H54 (cell line): ENCODE measurements around the gene OTOF.

ENCODE experiments used
- DNase-seq: peaks from one replicate; pipeline ENCODE4 v3.0.0; 2011; ENCODE audit warnings: low spot score, mixed read lengths; ENCODE audit not compliant: insufficient read length
- FAIRE-seq: peaks from 3 replicates; lab custom pipeline; 2011; peaks lifted over from hg19 to GRCh38; lab: Jason Lieb, UNC
- POLR2A ChIP-seq: IDR thresholded peaks from 2 replicates; pipeline ENCODE4 v1.6.1; 2011; ENCODE audit warnings: low read depth, mild to moderate bottlenecking, low read length

Gene OTOF

DNA sequence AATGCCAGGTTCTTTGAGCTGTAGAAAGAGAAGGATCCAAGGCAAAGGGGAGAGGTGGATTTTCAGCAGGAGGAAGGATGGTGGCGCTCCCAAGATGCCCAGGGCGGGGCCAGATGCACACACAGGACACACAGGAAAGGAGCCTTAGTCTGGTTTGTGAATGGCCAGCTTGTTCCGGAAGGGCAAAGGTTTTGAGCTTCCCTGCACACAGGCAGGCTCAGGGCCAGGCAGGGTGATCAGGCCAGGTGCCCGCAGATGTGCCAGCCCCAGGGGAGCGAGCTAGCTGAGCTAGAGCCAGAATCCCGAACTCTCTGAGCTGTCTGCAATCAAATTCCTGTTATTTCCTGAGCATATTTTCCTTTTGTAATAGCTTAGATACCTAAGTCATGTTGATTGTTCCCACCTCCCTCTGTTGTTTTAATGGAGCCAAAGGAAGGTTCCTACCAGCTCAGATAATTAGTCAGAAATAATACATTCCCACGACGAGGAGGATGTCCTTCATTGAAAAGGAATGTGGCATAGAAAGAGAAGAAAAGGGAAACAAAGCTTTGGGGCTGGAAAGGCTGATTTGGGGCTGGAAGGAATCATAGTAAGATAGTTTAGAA lies 13.7 kb upstream of the OTOF start:
- no peak for TF ChIP-seq POLR2A
- no peak for FAIRE-seq
- DNase-seq: no peak

DNA sequence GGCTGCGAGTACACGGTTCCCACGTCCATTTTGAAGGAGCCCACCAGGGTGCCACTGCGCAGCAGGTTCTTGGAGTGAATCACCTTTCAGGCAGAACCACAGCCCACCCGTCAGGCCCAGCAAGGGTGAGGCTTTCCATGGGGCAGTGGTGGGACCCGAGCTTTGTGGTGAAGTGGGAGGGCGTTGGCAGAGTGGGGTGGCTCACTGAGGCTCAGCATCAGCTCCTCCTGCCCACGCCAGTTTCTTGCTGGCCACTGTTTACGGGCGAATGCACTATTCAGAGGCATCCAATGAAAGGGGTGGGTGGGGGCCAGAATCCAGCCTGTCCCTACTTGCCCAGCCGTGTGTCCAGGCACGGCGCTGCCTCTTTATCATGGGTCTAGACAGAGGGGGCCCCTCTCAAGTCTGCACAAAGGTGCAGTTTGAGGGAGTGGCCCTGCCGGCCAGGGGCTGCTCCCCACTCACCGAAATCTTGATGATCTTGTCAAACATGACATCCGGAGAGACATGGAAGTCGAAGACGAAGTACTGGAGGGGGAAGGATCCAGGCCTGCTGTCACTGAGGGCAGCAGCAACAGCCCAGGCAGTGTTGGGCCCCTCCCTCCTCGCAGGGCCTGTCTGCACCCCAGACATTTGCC lies 11.4 kb upstream of the OTOF start:
- no peak for DNase-seq
- no peak for FAIRE-seq
- no peak for TF ChIP-seq POLR2A

DNA sequence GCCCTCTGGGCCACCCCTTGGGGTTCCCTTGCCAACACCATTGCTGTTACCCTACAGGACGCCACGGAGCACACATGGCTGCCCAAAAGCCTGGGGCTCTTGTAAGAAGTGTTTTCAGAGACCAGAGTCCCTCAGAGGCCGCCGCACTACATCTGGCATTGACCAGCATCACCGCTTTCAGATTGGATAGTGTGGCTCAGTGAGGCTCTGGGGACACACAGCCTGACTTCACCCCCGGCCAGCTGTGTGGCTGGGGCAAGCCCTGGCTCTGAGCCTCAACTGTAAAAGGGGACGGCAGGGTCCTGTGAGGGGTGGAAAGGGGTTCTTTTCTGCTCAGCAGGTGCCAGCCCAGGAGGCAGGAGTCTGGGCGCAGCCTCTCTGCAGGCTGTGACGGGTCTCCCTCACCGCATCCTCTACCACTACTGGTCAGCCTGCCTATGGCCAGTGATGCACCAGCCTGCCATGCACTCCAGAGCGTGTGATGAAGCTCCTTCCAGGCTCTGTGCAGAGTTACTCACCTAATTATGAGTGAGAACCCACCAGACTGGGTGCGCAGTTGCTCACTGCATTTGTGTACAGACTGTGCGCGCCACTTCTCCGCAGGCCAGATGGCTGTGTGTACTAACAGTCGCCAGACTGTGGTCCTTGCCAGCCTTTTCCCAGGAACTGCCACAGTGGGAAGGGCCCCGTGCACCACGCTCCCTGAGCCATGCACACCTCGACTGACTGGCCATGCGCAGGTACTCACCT lies 10.7 kb upstream of the OTOF start:
- no peak for TF ChIP-seq POLR2A
- FAIRE-seq: no peak
- DNase-seq: no peak

DNA sequence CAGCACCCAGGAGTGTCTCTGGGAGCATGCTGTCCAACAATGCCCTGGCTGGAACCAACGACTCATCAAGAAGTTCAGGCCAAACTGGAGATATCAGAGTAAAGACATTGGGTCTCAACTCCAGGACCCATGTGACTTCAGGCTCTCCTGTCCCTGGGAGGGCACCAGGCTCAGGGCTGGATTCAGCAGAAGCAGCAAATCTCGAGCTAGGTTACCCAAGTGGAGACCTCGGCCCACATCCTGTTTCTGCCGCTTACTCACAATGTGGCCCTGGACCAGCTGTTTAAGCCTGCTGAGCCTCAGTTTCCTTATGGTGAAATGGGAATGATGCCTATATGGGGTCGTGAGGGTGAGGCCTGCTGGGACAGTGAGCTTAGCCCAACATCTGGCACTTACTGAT lies 9.3 kb upstream of the OTOF start:
- FAIRE-seq (no peak), DNase-seq (no peak)
- no peak for TF ChIP-seq POLR2A

GRCh38 chr2:26486789-26487188 lies 8.9 kb upstream of the OTOF start:
- DNase-seq (no peak), FAIRE-seq (no peak)
- no peak for TF ChIP-seq POLR2A

DNA sequence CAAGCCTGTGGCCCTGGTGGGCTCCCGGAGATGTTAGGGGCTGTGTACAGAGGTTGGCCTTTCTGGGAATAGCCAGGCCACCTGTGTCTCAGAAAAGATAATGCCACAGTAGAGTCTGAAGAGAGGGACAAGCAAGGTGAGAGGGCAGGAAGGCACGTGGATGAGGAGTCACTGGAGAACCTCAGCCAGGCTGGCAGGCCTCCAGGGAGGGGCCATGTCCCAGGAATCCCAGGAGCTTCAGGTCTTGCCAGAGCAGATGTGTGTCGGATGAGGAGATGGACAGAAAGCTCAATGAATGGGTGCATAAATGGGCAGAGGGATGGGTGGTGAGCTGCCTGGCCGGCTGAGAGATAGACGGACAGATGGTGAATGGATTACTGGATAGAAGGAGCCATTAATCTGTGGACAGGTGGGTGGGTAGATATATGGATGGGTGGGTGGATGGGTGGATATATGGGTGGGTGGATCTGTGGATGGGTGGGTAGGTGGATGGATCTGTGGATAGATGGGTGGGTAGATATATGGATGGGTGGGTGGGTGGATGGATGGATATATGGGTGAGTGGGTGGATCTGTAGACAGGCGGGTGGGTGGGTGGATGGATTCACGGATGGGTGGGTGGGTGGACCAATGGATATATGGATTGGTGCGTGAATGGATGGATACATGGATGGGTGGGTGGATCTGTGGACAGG lies 7.9 kb upstream of the OTOF start:
- FAIRE-seq: no peak
- DNase-seq: no peak
- TF ChIP-seq POLR2A: no peak

DNA sequence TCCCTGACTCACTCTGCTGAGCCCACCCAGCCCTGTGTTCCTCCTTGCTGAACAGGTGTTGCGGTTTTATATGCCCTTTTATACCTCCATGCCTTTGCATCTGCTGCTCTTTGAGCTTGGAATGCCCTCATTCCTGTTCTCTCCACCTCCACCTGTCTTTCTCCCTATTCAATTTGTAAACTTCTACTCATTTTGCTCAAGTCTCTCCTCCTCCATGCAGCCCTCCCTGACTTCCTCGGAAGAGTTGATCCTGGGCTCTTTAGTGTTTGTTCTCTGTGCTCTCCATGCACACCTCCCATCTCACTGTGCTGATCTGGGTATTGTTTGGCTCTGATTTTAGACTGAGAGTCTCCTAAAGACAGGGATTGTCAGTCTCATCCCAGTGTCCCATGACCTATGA lies 7.2 kb upstream of the OTOF start:
- no peak for TF ChIP-seq POLR2A

DNA sequence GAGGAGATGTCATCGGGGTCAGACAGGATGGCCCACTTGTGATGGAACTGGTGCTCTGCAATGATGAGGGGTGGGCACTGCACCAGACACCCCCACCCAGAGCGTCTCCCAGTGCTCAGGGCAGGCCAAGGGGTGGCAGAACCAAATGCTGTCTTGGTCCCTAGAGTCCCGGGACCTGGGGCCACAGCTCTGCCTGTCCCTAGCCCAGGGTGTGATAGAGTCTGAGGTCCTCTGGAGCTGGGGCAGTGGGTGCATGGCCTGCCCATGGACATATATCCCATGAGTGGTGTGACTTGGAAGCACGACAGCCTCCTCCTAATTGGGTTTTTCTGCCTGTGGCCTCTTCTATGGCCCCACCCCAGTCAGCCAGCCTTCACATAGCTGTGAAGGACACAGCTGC lies 6.7 kb upstream of the OTOF start:
- TF ChIP-seq POLR2A: no peak
- DNase-seq (no peak), FAIRE-seq (no peak)

More for the DNA sequence above, 7.2 kb upstream of the OTOF start:
- DNase-seq (no peak), FAIRE-seq (no peak)

GRCh38 chr2:26483957-26484565 lies 6.1 kb upstream of the OTOF start:
- no peak for FAIRE-seq

GRCh38 chr2:26483516-26483915 lies 5.6 kb upstream of the OTOF start:
- no peak for FAIRE-seq
- no peak for TF ChIP-seq POLR2A
- no peak for DNase-seq

More at GRCh38 chr2:26483957-26484565, 6.1 kb upstream of the OTOF start:
- TF ChIP-seq POLR2A: no peak
- DNase-seq: no peak

- DNase-seq (no peak), FAIRE-seq (no peak)
- TF ChIP-seq POLR2A: no peak
These were observed 5.1 kb upstream of the OTOF start for GRCh38 chr2:26483027-26483326.

DNA sequence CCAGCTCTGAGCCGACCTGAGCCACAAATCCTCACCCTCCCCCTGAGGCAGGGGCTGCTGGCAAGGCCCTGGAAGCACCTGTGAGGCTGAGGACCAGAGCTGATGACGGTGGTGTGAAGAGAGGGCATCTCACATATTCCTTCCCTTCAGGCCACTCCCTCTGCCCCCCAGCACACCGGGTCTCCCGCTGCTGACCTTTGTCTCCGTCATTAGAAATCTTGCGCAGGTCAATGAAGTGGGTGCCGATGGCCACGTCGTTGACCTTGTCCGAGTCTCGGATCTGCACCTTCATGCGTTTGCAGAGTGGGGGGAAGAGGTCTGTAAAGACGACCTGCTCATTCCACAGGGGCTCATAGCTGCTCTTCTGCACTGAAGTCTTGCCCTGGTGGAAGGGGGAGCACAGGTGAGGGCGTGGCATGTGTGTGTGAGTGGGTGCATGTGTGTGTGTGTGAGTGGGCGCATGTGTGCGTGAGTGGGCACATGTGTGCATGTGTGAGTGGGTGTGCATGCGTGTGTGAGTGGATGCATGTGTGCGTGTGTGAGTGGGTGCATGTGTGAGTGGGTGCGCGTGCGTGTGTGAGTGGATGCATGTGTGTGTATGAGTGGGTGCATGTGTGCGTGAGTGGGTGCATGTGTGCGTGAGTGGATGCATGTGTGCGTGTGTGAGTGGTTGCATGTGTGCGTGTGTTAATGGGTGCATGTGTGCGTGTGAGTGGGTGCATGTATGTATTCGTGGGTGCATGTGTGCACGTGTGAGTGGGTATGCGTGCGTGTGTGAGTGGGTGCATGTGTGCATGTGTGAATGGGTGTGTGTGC lies 4.5 kb upstream of the OTOF start:
- no peak for FAIRE-seq
- DNase-seq: no peak
- no peak for TF ChIP-seq POLR2A

DNA sequence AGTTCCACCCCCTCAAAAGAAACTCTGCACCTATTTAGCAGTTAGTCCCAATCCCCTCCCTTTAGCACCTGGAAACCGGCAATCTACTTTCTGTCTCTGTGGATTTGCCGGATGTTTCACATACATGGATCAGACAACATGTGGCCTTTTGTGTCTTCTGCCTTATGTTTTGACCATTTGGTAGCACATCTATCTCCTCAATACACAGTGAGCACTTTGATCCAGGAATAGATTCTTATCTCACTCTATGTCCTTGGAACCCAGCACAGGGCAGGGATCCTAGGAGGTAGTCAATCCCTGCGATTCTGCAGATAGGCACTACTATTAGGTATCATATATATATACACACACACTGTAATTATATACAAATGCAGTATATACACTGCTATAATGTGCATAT lies 3.8 kb upstream of the OTOF start:
- no peak for FAIRE-seq
- DNase-seq: no peak
- no peak for TF ChIP-seq POLR2A
